Measurements from ENCODE around the gene TM9SF3. TPM values are rescaled to one million over a fixed set of nuclear protein-coding genes. Genes with fewer than 3 reads are reported as not detected.
A peak's percentile ranks its signal among the peaks of the same experiment; 100 is the strongest.

The TM9SF3 gene
- polyA plus RNA-seq, 4 donors, result 30.3 to 250 (median 62.5) TPM

DNA sequence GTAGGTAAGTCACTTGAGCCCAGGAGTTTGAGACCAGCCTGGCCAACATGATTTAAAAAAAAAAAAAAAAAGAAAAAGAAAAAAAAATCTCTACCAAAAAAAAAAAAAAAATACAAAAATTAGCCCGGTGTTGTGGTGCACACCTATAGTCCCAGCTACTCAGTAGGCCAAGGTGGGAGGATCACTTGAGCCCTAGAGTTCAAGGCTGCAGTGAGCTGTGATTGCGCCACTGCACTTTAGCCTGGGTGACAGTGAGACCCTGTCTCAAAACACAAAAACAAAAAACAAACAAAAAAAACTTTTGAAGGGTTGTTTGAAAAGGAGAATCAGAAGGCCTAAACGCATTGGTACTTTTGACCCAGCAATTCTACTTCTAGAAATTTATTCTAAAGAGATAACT, 86.8 kb downstream of the TM9SF3 start:
- no peak overlapping the region for H3K27ac ChIP-seq (ENCODE audit: low read depth in 1 of 3, low read length in 2 of 3)
- 92 to 94% (median 93%) methylated on average over 3 of the region's 3 CpGs for WGBS, 3 donors
- H3K4me1 ChIP-seq (ENCODE audit: control insufficient read depth in 3 of 3, insufficient read depth in 2 of 3, low read depth in 1 of 3, low read length in 2 of 3), result no peaks in the 10 kb centered on the region
- H3K36me3 ChIP-seq (ENCODE audit: control insufficient read depth in 3 of 3, insufficient read depth in 2 of 3, low read depth in 1 of 3, low read length in 3 of 3), result no peaks in the 10 kb centered on the region
- no peaks in the 10 kb centered on the region for H3K9me3 ChIP-seq (ENCODE audit: control insufficient read depth in 2 of 2, insufficient read depth in 1 of 2, low read depth in 1 of 2, low read length in 1 of 2)
- FAIRE-seq, result no peak
- DNase-seq, result no peak
- H3K4me3 ChIP-seq (ENCODE audit: low read depth in 1 of 3, low read length in 3 of 3), result no peak overlapping the region
- no peaks in the 10 kb centered on the region for H3K27me3 ChIP-seq (ENCODE audit: control insufficient read depth in 3 of 3, insufficient read depth in 3 of 3, low read length in 3 of 3)

DNA sequence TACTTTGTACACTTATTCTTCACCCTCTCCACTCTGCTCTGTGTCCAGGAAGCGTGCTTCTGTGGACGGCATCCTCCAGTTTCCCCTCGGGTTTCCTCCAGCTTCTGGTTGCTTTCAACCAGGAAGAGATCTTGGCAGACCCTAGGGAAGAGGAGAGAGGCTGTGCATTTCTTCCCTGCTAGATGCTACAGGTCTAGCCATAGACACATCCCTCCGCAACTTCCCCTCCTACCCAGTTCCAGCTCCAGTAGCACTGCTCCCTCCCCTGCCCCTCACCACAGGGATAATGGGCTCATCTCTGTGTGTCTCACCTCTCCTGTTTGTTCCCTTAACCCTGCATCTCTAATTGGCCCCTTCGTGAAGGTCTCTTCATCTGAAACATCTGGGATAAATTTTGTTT, 89.4 kb downstream of the TM9SF3 start:
- Histone ChIP-seq H3K36me3 (ENCODE audit: control insufficient read depth in 3 of 3, insufficient read depth in 2 of 3, low read depth in 1 of 3, low read length in 3 of 3) (no peaks in the 10 kb centered on the region), H3K4me3 (ENCODE audit: low read depth in 1 of 3, low read length in 3 of 3) (no peak overlapping the region), H3K27me3 (ENCODE audit: control insufficient read depth in 3 of 3, insufficient read depth in 3 of 3, low read length in 3 of 3) (no peaks in the 10 kb centered on the region), H3K27ac (ENCODE audit: low read depth in 1 of 3, low read length in 2 of 3) (no peak overlapping the region), H3K4me1 (ENCODE audit: control insufficient read depth in 3 of 3, insufficient read depth in 2 of 3, low read depth in 1 of 3, low read length in 2 of 3) (no peaks in the 10 kb centered on the region), H3K9me3 (ENCODE audit: control insufficient read depth in 2 of 2, insufficient read depth in 1 of 2, low read depth in 1 of 2, low read length in 1 of 2) (no peaks in the 10 kb centered on the region)
- DNase-seq (no peak), FAIRE-seq (no peak)
- 61 to 71% (median 68%) methylated on average over 5 of the region's 5 CpGs for WGBS, 3 donors

DNA sequence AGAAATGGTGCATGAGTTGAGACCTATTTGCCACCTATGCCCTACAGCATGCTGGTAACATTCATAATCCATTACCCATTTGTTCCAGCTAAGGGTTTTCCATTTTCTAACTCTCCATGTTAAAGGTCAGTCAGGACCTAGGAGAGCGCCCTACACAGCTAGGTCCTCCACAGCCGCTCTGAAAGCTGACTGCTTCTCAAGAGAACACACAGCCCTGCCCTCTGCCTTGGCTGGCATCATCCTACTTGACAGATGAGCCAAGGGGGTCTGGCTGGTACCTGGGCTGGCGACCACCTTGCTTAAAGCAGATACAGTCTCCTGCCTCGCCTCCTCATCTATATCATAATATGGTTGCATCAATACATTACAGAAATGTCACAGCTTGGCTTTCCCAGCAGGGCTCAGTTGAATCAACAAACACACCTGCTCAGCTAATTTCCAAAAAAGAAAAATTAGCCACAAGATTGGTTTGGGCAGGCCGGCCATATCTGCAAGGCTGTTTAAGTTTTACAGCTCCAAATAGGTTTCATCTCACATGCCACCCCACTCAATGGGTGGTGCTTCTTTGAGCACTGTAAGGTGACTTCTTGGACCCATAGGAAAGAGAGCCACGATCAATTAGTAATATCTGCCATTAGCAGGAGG, 90.4 kb downstream of the TM9SF3 start:
- no peaks in the 10 kb centered on the region for H3K9me3 ChIP-seq (ENCODE audit: control insufficient read depth in 2 of 2, insufficient read depth in 1 of 2, low read depth in 1 of 2, low read length in 1 of 2)
- peak; percentile 10 to 49 for DNase-seq
- no peaks in the 10 kb centered on the region for H3K36me3 ChIP-seq (ENCODE audit: control insufficient read depth in 3 of 3, insufficient read depth in 2 of 3, low read depth in 1 of 3, low read length in 3 of 3)
- no peak for FAIRE-seq
- H3K27ac ChIP-seq (ENCODE audit: low read depth in 1 of 3, low read length in 2 of 3), result no peak overlapping the region
- H3K27me3 ChIP-seq (ENCODE audit: control insufficient read depth in 3 of 3, insufficient read depth in 3 of 3, low read length in 3 of 3), result no peaks in the 10 kb centered on the region
- WGBS, 3 donors, result 48 to 62% (median 59%) methylated on average over 6 of the region's 6 CpGs
- H3K4me1 ChIP-seq (ENCODE audit: control insufficient read depth in 3 of 3, insufficient read depth in 2 of 3, low read depth in 1 of 3, low read length in 2 of 3), result no peaks in the 10 kb centered on the region
- no peak overlapping the region for H3K4me3 ChIP-seq (ENCODE audit: low read depth in 1 of 3, low read length in 3 of 3)

DNA sequence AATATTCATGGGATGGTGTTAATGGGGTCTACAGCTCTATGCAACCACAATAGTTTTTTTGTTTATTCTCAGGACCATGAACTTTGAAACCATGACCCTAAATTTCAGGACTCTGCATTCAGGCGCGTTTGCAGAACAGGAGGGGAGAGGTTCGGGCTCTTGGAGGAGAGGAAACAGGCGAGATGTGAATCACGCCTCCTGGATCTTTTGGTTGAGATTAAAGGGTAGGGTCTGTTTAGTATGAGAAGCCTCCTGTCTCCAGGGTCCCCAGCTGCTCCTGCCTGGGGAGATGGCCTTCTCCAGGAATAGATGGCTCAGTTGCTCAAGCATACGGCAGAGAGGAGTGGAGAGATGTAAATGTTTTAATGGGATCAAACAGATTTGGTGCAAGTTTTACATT, 91.3 kb downstream of the TM9SF3 start:
- H3K27me3 ChIP-seq (ENCODE audit: control insufficient read depth in 3 of 3, insufficient read depth in 3 of 3, low read length in 3 of 3), result no peaks in the 10 kb centered on the region
- no peaks in the 10 kb centered on the region for H3K4me1 ChIP-seq (ENCODE audit: control insufficient read depth in 3 of 3, insufficient read depth in 2 of 3, low read depth in 1 of 3, low read length in 2 of 3)
- no peak for DNase-seq
- H3K36me3 ChIP-seq (ENCODE audit: control insufficient read depth in 3 of 3, insufficient read depth in 2 of 3, low read depth in 1 of 3, low read length in 3 of 3), result no peaks in the 10 kb centered on the region
- FAIRE-seq, result no peak
- WGBS, 3 donors, result 88 to 91% (median 90%) methylated on average over 6 of the region's 6 CpGs
- H3K4me3 ChIP-seq (ENCODE audit: low read depth in 1 of 3, low read length in 3 of 3), result no peak overlapping the region
- no peaks in the 10 kb centered on the region for H3K9me3 ChIP-seq (ENCODE audit: control insufficient read depth in 2 of 2, insufficient read depth in 1 of 2, low read depth in 1 of 2, low read length in 1 of 2)
- no peak overlapping the region for H3K27ac ChIP-seq (ENCODE audit: low read depth in 1 of 3, low read length in 2 of 3)

DNA sequence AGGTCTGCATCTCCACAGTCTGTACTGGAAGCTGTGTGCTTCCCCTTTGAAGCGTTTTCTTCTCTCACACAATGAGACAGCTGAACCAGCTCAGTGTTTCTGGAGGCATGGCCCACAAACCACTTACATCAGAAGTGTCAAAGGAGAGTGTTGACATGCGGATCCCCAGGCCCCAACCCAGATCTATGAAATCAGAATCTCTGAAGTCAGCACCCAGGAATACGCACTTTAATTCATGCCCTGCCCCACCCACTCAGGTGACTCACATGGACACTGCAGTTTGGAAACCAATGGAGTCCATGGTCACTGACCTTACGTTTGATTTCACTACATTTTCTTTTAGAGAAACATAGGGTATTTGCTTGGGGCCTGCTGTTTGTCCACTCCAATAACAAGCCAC, 92.1 kb downstream of the TM9SF3 start:
- no peaks in the 10 kb centered on the region for H3K36me3 ChIP-seq (ENCODE audit: control insufficient read depth in 3 of 3, insufficient read depth in 2 of 3, low read depth in 1 of 3, low read length in 3 of 3)
- FAIRE-seq (no peak), DNase-seq (no peak)
- no peak overlapping the region for H3K27ac ChIP-seq (ENCODE audit: low read depth in 1 of 3, low read length in 2 of 3)
- H3K27me3 ChIP-seq (ENCODE audit: control insufficient read depth in 3 of 3, insufficient read depth in 3 of 3, low read length in 3 of 3), result no peaks in the 10 kb centered on the region
- H3K9me3 ChIP-seq (ENCODE audit: control insufficient read depth in 2 of 2, insufficient read depth in 1 of 2, low read depth in 1 of 2, low read length in 1 of 2), result no peaks in the 10 kb centered on the region
- no peak overlapping the region for H3K4me3 ChIP-seq (ENCODE audit: low read depth in 1 of 3, low read length in 3 of 3)
- 73 to 81% (median 77%) methylated on average over 4 of the region's 4 CpGs for WGBS, 3 donors
- no peaks in the 10 kb centered on the region for H3K4me1 ChIP-seq (ENCODE audit: control insufficient read depth in 3 of 3, insufficient read depth in 2 of 3, low read depth in 1 of 3, low read length in 2 of 3)

DNA sequence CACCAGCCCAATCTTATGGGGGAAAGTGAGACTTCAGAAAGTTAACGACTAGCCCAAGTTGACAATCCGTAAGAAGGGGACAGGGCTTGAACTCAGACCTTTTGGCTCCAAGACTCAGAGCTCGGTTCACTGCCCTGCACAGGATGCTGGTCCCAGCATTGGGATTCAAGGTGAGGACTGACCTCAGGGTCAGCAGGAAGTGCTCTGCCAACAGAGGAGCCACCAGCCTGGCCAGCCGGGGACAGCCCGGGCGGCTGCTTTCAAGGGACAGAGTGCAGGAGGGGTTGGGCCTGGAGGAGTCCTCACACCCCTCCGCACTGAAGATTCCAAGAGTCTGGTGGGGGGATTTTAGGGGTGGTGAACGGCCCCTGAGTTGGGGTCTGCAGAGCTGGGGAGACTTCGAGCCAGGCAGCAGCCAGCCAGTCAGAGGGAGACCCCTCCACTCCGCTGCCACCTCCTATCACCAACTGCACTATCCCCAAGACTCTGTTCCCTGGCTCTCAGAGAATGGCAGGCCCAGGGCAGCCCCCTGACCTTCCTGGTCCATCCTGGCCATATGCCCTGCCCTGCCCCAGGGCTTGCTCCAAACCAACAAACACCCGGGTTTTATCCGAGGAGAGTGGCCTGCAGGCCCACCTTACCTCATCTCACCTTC, 92.8 kb downstream of the TM9SF3 start:
- H3K27ac ChIP-seq (ENCODE audit: low read depth in 1 of 3, low read length in 2 of 3), result no peak overlapping the region
- 85 to 87% (median 87%) methylated on average over 12 of the region's 12 CpGs for WGBS, 3 donors
- no peak for DNase-seq
- no peaks in the 10 kb centered on the region for H3K9me3 ChIP-seq (ENCODE audit: control insufficient read depth in 2 of 2, insufficient read depth in 1 of 2, low read depth in 1 of 2, low read length in 1 of 2)
- H3K4me1 ChIP-seq (ENCODE audit: control insufficient read depth in 3 of 3, insufficient read depth in 2 of 3, low read depth in 1 of 3, low read length in 2 of 3), result no peaks in the 10 kb centered on the region
- no peaks in the 10 kb centered on the region for H3K27me3 ChIP-seq (ENCODE audit: control insufficient read depth in 3 of 3, insufficient read depth in 3 of 3, low read length in 3 of 3)
- H3K36me3 ChIP-seq (ENCODE audit: control insufficient read depth in 3 of 3, insufficient read depth in 2 of 3, low read depth in 1 of 3, low read length in 3 of 3), result no peaks in the 10 kb centered on the region
- FAIRE-seq, result no peak
- no peak overlapping the region for H3K4me3 ChIP-seq (ENCODE audit: low read depth in 1 of 3, low read length in 3 of 3)

DNA sequence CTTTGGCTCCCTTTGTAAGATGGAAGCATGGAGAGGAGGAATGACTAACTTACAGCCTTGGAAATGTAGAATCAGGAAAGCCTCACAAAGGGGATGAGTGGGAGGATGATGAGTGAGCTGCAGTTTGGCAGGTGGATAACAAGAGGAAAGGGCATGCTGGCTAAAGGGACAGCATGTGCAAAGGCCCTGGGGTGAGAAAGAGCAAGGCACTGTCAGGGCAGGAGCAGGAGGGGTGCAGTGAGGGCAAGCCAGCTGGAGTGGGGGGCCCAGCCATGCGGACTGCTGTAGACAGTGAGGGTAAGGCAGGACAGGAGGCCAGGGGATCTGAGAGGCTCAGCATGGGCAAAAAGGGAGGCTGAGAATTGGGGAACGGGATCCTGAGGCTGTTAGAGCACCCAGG, 93.6 kb downstream of the TM9SF3 start:
- DNase-seq, result no peak

DNA sequence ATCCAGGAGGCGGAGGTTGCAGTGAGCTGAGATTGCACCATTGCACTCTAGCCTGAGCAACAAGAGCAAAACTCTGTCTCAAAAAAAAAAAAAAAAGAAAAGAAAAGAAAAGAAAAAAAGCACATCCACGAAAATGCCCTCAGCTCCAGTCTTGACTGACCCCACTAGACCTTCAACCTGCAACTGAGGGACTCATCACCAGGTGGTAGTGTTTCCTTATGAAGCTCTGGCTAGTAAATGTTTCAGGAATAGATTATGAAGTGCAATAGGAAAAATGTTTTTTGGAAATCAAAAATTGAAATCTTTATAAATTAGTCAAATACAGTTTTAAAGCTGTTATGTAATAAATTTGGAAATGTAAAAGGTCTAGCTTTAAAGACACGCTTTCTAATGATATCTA, 95.5 kb downstream of the TM9SF3 start:
- Histone ChIP-seq H3K27me3 (ENCODE audit: control insufficient read depth in 3 of 3, insufficient read depth in 3 of 3, low read length in 3 of 3) (peaks cover 0 to 1% (median 0%) of the 10 kb centered on the region in 3 donors), H3K9me3 (ENCODE audit: control insufficient read depth in 2 of 2, insufficient read depth in 1 of 2, low read depth in 1 of 2, low read length in 1 of 2) (no peaks in the 10 kb centered on the region), H3K27ac (ENCODE audit: low read depth in 1 of 3, low read length in 2 of 3) (no peak overlapping the region), H3K4me3 (ENCODE audit: low read depth in 1 of 3, low read length in 3 of 3) (no peak overlapping the region), H3K4me1 (ENCODE audit: control insufficient read depth in 3 of 3, insufficient read depth in 2 of 3, low read depth in 1 of 3, low read length in 2 of 3) (no peaks in the 10 kb centered on the region), H3K36me3 (ENCODE audit: control insufficient read depth in 3 of 3, insufficient read depth in 2 of 3, low read depth in 1 of 3, low read length in 3 of 3) (no peaks in the 10 kb centered on the region)
- 70 to 77% (median 70%) methylated on average over 3 of the region's 3 CpGs for WGBS, 3 donors
- no peak for FAIRE-seq
- DNase-seq, result no peak

More for the DNA sequence above, 93.6 kb downstream of the TM9SF3 start:
- no peak overlapping the region for H3K27ac ChIP-seq (ENCODE audit: low read depth in 1 of 3, low read length in 2 of 3)
- no peaks in the 10 kb centered on the region for H3K9me3 ChIP-seq (ENCODE audit: control insufficient read depth in 2 of 2, insufficient read depth in 1 of 2, low read depth in 1 of 2, low read length in 1 of 2)
- peaks cover 0 to 1% (median 0%) of the 10 kb centered on the region in 3 donors for H3K27me3 ChIP-seq (ENCODE audit: control insufficient read depth in 3 of 3, insufficient read depth in 3 of 3, low read length in 3 of 3)
- WGBS, 3 donors, result 70 to 91% (median 85%) methylated on average over 2 of the region's 2 CpGs
- no peaks in the 10 kb centered on the region for H3K36me3 ChIP-seq (ENCODE audit: control insufficient read depth in 3 of 3, insufficient read depth in 2 of 3, low read depth in 1 of 3, low read length in 3 of 3)
- H3K4me1 ChIP-seq (ENCODE audit: control insufficient read depth in 3 of 3, insufficient read depth in 2 of 3, low read depth in 1 of 3, low read length in 2 of 3), result no peaks in the 10 kb centered on the region
- H3K4me3 ChIP-seq (ENCODE audit: low read depth in 1 of 3, low read length in 3 of 3), result no peak overlapping the region
- no peak for FAIRE-seq

Measured in small intestine (tissue), 7 donors.